GM18499 (cell line): ENCODE results near the gene KLHDC8B.

ENCODE experiments used
- ATAC-seq: cut with Tn5 transposase; IDR thresholded peaks from one replicate; pipeline ENCODE4 v1.9.1; 2021; ENCODE audit warnings: moderate number of reproducible peaks; ENCODE audit not compliant: insufficient read depth, unreplicated experiment

The KLHDC8B gene

DNA sequence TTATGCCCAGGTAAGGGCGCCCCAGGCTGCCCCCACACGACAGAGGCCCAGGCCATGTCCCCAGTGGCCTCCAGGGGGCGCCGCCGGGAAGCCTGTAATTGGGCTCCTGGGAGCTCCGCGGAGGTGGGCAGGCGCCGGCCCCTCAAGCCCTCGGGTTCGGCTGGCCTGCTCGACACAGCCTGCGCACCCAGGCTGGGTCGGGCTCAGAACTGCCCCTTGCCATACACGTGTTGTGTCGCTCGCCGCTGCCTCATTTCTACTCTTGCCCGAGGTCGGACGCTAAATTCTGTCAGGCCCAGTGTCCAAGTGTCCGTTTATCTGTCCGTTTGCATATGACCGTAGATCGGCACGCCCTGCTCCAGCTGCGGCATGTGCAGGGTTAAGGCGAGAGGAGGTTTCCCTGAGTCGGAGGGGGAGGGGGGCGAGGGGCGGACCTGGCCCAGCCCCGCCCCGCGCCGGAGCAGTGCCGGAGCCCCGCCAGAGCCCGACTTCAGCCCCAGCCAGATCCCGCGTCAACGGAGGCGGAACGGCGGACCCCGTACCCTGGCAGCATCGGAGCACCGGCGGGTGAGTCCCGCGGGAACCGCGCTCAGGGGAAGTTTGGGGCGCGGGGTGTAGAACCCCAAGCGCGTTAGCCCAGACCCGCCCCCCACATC is at the start of gene KLHDC8B:
TSS of gene KLHDC8B (plus strand) at position 480 of the 656 bp plus-strand sequence. CDS start 1,172 bp downstream, outside the sequence.
- ATAC-seq, result no peak

- no peak for ATAC-seq
Measured at GRCh38 chr3:49122022-49122421, 49.4 kb upstream of the KLHDC8B start.

- ATAC-seq, result no peak
Measured at GRCh38 chr3:49122451-49122850, 48.9 kb upstream of the KLHDC8B start.

DNA sequence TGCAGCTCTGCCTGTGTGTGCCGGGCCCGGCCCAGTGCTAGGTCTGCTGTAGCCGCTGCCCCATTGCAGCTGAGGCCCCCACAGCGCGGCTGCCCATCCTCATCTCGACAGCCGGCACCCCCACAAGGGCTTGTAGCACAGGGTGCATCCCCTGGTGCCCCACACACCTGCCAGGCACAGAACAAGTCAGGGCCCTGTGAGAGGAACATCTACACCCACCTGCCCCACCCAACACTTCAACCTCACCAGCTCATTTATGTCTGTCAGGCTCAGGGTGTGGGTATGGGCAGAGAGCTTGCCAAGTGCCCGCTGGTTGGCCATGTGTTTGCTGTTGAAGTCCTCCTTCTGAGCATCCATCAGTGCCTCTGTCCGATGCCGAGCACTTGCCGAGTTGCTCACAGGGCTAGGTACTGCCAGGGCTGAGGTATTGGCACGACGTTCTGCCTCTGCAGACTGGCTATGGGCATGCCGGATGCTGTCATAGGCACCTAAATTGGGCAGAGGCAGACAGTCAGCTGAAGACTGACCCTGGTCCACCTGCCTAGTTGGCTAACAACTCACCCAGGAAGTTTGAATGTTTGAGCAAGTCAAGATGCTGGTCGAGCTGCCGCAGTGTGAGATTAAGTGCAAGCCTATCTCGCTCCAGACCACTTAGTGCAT is 48.4 kb upstream of the KLHDC8B start:
- ATAC-seq, result no peak

- ATAC-seq, result no peak
Measured at GRCh38 chr3:49123687-49124086, 47.7 kb upstream of the KLHDC8B start.

- ATAC-seq, result no peak
Measured at GRCh38 chr3:49124203-49124602, 47.2 kb upstream of the KLHDC8B start.

DNA sequence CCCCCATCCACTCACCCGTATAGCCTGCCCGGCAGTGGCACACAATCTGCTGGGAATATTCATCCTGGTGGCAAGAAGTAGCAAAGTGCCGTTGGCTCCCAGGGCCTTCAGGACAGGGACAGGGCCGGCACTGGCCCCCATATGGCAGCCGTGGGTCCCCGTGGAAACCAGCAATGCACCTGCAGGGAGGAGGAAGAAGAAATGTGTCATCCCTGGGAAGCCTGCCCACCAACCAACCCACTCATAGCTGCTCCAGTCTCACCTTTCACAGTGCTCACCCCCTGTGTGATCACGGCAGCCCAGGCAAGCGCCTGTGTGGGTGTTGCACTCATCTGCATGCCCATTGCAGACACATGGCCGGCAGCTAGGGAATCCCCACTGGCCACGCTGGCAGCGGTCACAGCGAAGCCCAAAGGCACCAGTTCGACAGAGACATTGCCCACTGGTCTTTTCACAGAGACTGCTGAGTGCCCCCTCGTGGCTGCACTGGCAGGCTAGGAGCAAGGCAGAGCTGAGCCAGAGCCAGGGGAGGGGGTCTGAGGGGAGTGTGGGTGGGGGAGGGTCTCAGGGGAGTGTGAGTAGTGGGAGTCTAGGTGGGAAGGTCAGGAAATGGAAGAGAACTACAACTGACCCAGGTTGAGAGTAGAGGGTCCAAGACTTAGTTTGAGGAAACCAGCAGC is 46.3 kb upstream of the KLHDC8B start:
- ATAC-seq, result no peak

DNA sequence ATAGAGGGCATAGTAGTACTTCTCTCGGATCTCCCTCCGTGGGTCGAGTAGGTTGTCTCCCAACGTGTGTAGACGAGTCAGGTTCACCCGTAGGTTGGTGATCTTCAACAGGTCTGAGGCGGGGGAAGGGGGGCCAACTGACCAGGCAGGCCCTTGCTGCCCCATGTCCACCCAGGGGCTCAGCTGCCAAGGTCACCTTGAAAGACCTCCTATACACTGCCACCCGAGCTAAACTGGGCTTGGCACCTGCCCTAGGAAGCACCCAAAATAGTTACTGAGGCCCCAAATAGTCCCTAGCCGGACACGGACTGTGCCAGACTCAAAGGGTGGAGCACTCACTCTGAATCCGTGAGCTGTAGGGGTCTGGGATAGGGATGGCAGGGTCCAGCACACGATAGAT is 40.4 kb upstream of the KLHDC8B start:
- no peak for ATAC-seq

DNA sequence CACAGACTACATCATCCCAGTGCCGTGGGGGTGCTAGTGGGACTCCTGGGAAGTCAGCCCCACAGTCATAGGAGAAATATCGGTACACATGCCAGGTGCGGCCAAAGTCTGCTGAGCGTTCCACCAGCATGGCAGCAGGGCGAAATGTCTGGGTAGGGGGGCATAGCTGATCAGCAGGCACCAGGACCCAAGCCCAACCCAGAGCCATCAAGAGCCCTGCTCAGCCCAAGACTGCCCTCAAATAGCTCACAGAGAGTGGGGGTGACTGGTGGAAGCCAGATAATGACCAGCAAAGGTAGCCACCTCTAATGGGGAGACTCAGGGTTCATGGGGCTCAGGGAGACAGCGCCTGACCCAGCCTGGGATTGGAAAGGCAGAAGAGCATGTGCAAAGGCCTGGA is 39.8 kb upstream of the KLHDC8B start:
- no peak for ATAC-seq

DNA sequence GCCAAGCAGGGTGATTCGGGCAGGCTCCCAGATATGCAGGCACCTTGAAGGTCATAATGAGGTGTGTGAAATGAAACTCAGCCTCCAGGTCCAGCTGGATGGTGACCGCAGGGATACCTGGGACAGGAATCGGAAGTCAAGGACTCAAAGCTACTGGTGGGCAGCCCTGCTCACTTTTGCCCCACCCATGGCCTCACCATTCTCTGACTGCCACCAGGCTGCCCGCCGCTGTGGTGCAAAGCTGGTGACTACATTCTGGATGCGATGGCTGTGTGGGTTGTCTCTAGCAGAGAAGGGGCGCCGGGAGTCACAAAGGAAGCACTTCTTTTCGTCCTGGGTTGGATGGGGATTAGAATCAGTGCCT is 39.3 kb upstream of the KLHDC8B start:
- no peak for ATAC-seq

GRCh38 chr3:49132437-49133225 is 38.8 kb upstream of the KLHDC8B start, which contains the start of gene LAMB2:
TSS of gene LAMB2 (minus strand) at chr3:49133050. CDS start at chr3:49132867, 183 bp downstream.
- ATAC-seq, result no peak

- no peak for ATAC-seq
Measured at GRCh38 chr3:49133226-49133951, 38.0 kb upstream of the KLHDC8B start.

GRCh38 chr3:49134471-49135265 is 36.7 kb upstream of the KLHDC8B start:
- no peak for ATAC-seq

- no peak for ATAC-seq
Measured at GRCh38 chr3:49135499-49135898, 35.9 kb upstream of the KLHDC8B start.

- ATAC-seq, result no peak
Measured at GRCh38 chr3:49140080-49140479, 31.3 kb upstream of the KLHDC8B start.

GRCh38 chr3:49148159-49148558 is 23.2 kb upstream of the KLHDC8B start:
- ATAC-seq, result no peak

DNA sequence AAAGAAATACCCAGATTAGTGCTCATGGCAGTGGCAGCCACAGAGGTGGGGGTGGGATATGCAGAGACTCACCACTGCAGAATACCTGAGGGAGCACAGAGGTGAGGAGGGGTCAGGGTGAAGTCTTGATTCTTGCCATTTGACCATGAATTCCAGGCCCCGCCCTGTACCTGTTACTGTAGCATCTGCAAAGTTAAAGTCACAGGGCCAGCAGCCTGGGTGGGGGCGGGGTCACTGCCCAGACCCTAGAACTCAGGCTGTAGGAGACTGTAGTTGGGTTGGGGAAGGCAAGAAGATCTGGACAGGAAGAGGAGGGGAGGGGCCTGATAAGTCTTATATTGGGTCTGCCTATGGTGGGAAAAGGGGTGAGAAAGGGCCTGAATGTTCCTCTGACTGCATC is 19.8 kb upstream of the KLHDC8B start:
- ATAC-seq, result no peak

DNA sequence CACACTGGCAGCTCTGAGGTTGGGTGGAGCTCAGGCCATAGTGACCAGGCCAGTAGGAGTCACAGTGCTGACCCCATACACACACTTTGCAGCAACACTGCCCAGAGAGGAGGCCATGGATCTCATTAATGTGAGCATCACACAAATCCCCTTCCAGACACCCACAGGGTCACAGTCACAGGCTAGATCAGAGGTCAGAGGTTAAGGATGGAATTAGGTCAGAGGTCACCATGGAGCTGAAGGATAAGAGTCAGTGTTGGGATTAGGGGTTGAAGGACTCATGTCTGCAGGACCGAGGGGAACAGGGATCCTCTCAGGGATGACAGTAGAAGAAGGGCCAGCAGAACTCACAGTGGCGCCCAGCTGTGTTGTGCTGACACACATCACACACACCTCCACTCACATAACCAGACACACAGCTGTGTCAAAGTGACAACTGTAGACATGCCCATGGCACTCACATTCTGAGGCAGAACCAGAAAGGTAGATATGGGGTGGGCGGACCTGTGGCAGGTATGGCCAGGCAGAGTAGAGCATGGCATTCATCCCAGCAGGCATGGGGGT is 18.0 kb upstream of the KLHDC8B start:
- ATAC-seq, result no peak

DNA sequence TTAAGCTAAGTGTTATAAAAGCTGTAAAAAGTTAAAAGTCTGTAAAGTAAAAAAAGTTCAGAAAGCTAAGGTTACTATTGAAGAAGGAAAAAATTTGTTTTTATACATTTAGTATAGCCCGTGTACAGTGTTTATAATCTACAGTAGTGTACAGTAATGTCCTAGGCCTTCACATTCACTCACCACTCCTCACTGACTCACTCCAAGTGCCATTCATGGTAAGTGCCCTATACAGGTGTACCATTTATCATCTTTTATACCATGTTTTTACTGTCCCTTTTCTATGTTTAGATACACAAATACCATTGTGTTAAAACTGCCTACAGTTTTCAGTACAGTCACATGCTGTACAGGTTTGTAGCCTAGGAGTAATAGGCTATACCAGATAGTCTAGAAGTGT is 14.1 kb upstream of the KLHDC8B start:
- ATAC-seq, result no peak
